ENCODE measurements around the gene WFDC5.
A peak's percentile ranks its signal among the peaks of the same experiment; 100 is the strongest.
"Not testable (repeated sequence)": the region's sequence is repeated elsewhere in the genome, so short reads cannot be mapped to it uniquely, and the experiment has no call there.

Gene WFDC5

GRCh38 chr20:45087097-45087790 lies 27.7 kb downstream of the WFDC5 start:
- no peak for DNase-seq

- DNase-seq = no peak
Measured at GRCh38 chr20:45085867-45086266, 29.1 kb downstream of the WFDC5 start.

- DNase-seq = no peak
Measured at GRCh38 chr20:45085289-45085688, 29.7 kb downstream of the WFDC5 start.

GRCh38 chr20:45083127-45083526 lies 31.8 kb downstream of the WFDC5 start:
- no peak for DNase-seq

GRCh38 chr20:45082468-45082867 lies 32.5 kb downstream of the WFDC5 start:
- no peak for DNase-seq

GRCh38 chr20:45080867-45081624 lies 33.9 kb downstream of the WFDC5 start:
- no peak for DNase-seq

GRCh38 chr20:45077559-45077958 lies 37.4 kb downstream of the WFDC5 start:
- no peak for DNase-seq

- no peak for DNase-seq
Measured at GRCh38 chr20:45073221-45073620, 41.8 kb downstream of the WFDC5 start.

GRCh38 chr20:45072066-45072465 lies 42.9 kb downstream of the WFDC5 start:
- no peak for DNase-seq

- DNase-seq = no peak
Measured at GRCh38 chr20:45070932-45071632, 43.9 kb downstream of the WFDC5 start.

- DNase-seq = no peak
Measured at GRCh38 chr20:45069261-45069660, 45.7 kb downstream of the WFDC5 start.

- no peak for DNase-seq
Measured at GRCh38 chr20:45067558-45067957, 47.4 kb downstream of the WFDC5 start.

GRCh38 chr20:45067087-45067486 lies 47.9 kb downstream of the WFDC5 start:
- no peak for DNase-seq

GRCh38 chr20:45066372-45066771 lies 48.6 kb downstream of the WFDC5 start:
- DNase-seq = no peak

GRCh38 chr20:45064812-45065211 lies 50.2 kb downstream of the WFDC5 start:
- no peak for DNase-seq

- not testable (repeated sequence) for DNase-seq
Measured at GRCh38 chr20:45063107-45063506, 51.9 kb downstream of the WFDC5 start.

GRCh38 chr20:45061244-45061643 lies 53.7 kb downstream of the WFDC5 start:
- peak; percentile 88 to 98 for DNase-seq

GRCh38 chr20:45060294-45060693 lies 54.7 kb downstream of the WFDC5 start:
- no peak for DNase-seq

Data from SW 1271 (cell line).